ENCODE results near the gene C2CD3. TPM values are rescaled to one million over a fixed set of nuclear protein-coding genes. Genes with fewer than 3 reads are reported as not detected.
"Not testable (repeated sequence)": the region's sequence is repeated elsewhere in the genome, so short reads cannot be mapped to it uniquely, and the experiment has no call there.

The C2CD3 gene
- total and polyA plus RNA-seq, 3 experiments from 2014 or later = 9.1 to 41.7 (median 35.6) TPM

DNA sequence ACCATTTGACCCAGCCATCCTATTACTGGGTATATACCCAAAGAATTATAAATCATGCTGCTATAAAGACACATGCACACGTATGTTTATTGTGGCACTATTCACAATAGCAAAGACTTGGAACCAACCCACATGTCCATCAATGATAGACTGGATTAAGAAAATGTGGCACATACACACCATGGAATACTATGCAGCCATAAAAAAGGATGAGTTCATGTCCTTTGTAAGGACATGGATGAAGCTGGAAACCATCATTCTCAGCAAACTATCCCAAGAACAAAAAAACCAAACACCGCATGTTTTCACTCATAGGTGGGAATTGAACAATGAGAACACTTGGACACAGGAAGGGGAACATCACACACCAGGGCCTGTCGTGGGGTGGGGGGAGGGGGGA lies 105.3 kb downstream of the C2CD3 start:
- H3K4me3 Mint-ChIP-seq; H3K27ac ChIP-seq (ENCODE audit: low read depth, low read length); CTCF ChIA-PET; H3K4me3 ChIP-seq (ENCODE audit: low read length); DNase-seq; H3K27me3 ChIP-seq (ENCODE audit: insufficient read depth, low read length, poor library complexity, severe bottlenecking); H3K36me3 ChIP-seq (ENCODE audit: insufficient read depth, low read length); H3K27ac Mint-ChIP-seq; H3K4me1 ChIP-seq (ENCODE audit: insufficient read depth, low read length); POLR2A ChIA-PET; H3K27me3 Mint-ChIP-seq; H3K9me3 Mint-ChIP-seq; H3K9me3 ChIP-seq (ENCODE audit: low read length): not testable (repeated sequence)
- H3K4me1 Mint-ChIP-seq = peaks cover 3 to 11% (median 4%) of the 10 kb centered on the region in 3 donors
- peaks cover 0 to 56% (median 23%) of the 10 kb centered on the region in 3 donors for H3K36me3 Mint-ChIP-seq

GRCh38 chr11:74063628-74064027 lies 107.2 kb downstream of the C2CD3 start:
- H3K4me3 ChIP-seq (ENCODE audit: low read length); H3K9me3 ChIP-seq (ENCODE audit: low read length); H3K4me1 ChIP-seq (ENCODE audit: insufficient read depth, low read length); DNase-seq; H3K27me3 ChIP-seq (ENCODE audit: insufficient read depth, low read length, poor library complexity, severe bottlenecking); H3K27ac Mint-ChIP-seq; CTCF ChIA-PET; POLR2A ChIA-PET; H3K27ac ChIP-seq (ENCODE audit: low read depth, low read length); H3K9me3 Mint-ChIP-seq; H3K4me3 Mint-ChIP-seq; H3K36me3 ChIP-seq (ENCODE audit: insufficient read depth, low read length); H3K27me3 Mint-ChIP-seq: not testable (repeated sequence)
- peaks cover 3 to 11% (median 4%) of the 10 kb centered on the region in 3 donors for H3K4me1 Mint-ChIP-seq
- H3K36me3 Mint-ChIP-seq = peaks cover 0 to 53% (median 18%) of the 10 kb centered on the region in 3 donors

DNA sequence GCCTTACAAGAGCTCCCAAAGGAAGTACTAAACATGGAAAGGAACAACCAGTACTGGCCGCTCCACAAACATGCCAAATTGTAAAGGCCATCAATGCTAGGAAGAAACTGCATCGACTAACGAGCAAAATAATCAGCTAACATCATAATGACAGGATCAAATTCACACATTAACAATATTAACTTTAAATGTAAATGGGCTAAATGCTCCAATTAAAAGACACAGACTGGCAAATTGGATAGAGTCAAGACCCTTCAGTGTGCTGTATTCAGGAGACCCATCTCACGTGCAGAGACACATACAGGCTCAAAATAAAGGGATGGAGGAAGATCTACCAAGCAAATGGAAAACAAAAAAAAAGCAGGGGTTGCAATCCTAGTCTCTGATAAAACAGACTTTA lies 109.2 kb downstream of the C2CD3 start:
- H3K4me1 ChIP-seq (ENCODE audit: insufficient read depth, low read length); CTCF ChIA-PET; H3K36me3 ChIP-seq (ENCODE audit: insufficient read depth, low read length); POLR2A ChIA-PET; H3K4me3 Mint-ChIP-seq; H3K9me3 Mint-ChIP-seq; DNase-seq; H3K27ac Mint-ChIP-seq; H3K27ac ChIP-seq (ENCODE audit: low read depth, low read length); H3K4me3 ChIP-seq (ENCODE audit: low read length); H3K9me3 ChIP-seq (ENCODE audit: low read length); H3K27me3 ChIP-seq (ENCODE audit: insufficient read depth, low read length, poor library complexity, severe bottlenecking); H3K27me3 Mint-ChIP-seq: not testable (repeated sequence)
- Mint-ChIP-seq H3K4me1 (peaks cover 3 to 11% (median 4%) of the 10 kb centered on the region in 3 donors), H3K36me3 (peaks cover 0 to 55% (median 18%) of the 10 kb centered on the region in 3 donors)

DNA sequence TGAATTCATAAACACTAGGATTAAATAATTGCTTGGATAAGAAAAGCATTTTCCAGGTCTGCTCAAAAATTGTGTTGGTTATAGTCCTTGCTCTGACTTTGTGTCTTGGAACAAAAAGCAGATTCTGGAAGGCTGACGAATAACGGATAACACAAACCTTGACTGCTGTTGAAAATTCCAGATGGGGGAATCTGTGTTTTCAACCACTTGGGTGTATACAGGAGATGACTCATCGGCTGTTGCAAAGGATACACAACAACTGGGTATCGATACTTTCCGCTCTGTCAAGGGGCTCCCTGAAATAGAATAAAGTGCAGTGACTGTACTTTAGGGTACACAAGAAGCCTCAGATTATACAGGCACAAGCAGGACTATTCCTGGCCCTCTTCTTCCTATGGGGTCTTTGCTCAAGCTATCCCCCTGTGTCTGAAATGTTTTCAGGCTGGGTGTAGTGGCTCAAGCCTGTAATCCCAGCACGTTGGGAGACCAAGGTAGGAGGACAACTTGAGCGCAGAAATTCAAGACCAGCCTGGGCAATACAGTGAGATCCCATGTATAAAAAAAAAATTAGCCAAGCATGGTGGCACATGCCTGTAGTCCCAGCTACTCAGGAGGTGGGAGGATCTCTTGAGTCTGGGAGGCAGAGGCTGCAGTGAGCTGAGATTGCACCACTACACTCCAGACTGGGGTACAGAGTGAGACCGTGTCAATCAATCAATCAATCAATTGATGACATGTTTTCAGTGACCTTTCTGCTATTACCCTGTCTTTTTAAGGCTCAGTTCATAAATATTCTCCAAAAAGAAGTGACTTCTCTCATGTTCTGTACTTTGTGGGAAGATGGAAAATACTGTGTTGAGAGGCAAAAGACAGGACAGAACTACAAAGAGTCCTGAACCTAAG lies 113.3 kb downstream of the C2CD3 start:
- ChIA-PET CTCF (no interaction called here), POLR2A (interaction anchor here (0.6 to 0.7 kb wide), 2 partner anchors 86 to 381 kb away, joined by 3 read pairs; no protein-coding TSS in a partner anchor)
- no peaks in the 10 kb centered on the region for H3K27me3 ChIP-seq (ENCODE audit: insufficient read depth, low read length, poor library complexity, severe bottlenecking)
- no peaks in the 10 kb centered on the region for H3K4me1 ChIP-seq (ENCODE audit: insufficient read depth, low read length)
- H3K27ac ChIP-seq (ENCODE audit: low read depth, low read length) = no peak overlapping the region
- peaks cover 0 to 11% (median 2%) of the 10 kb centered on the region in 3 donors for H3K4me1 Mint-ChIP-seq
- H3K27ac Mint-ChIP-seq = no peak overlapping the region
- H3K27me3 Mint-ChIP-seq = no peaks in the 10 kb centered on the region
- no peak overlapping the region for H3K4me3 Mint-ChIP-seq
- no peaks in the 10 kb centered on the region for H3K9me3 Mint-ChIP-seq
- peaks cover 5% of the 10 kb centered on the region for H3K36me3 ChIP-seq (ENCODE audit: insufficient read depth, low read length)
- DNase-seq = no peak
- no peak overlapping the region for H3K4me3 ChIP-seq (ENCODE audit: low read length)
- H3K9me3 ChIP-seq (ENCODE audit: low read length) = no peaks in the 10 kb centered on the region
- peaks cover 7 to 67% (median 22%) of the 10 kb centered on the region in 3 donors for H3K36me3 Mint-ChIP-seq

- Histone ChIP-seq H3K4me1 (ENCODE audit: insufficient read depth, low read length) (no peaks in the 10 kb centered on the region), H3K4me3 (ENCODE audit: low read length) (no peak overlapping the region), H3K9me3 (ENCODE audit: low read length) (no peaks in the 10 kb centered on the region), H3K36me3 (ENCODE audit: insufficient read depth, low read length) (peaks cover 5% of the 10 kb centered on the region), H3K27ac (ENCODE audit: low read depth, low read length) (no peak overlapping the region), H3K27me3 (ENCODE audit: insufficient read depth, low read length, poor library complexity, severe bottlenecking) (no peaks in the 10 kb centered on the region)
- H3K27ac Mint-ChIP-seq = peak overlapping the region in 4 of 8 donors; percentile 13 to 49 (median 40)
- no peak overlapping the region for H3K4me3 Mint-ChIP-seq
- H3K36me3 Mint-ChIP-seq = peaks cover 7 to 74% (median 22%) of the 10 kb centered on the region in 3 donors
- no peaks in the 10 kb centered on the region for H3K27me3 Mint-ChIP-seq
- no peak for DNase-seq
- peaks cover 0 to 6% (median 0%) of the 10 kb centered on the region in 3 donors for H3K4me1 Mint-ChIP-seq
- ChIA-PET POLR2A (no interaction called here), CTCF (no interaction called here)
- no peaks in the 10 kb centered on the region for H3K9me3 Mint-ChIP-seq
These were observed 114.9 kb downstream of the C2CD3 start for GRCh38 chr11:74055938-74056337.

DNA sequence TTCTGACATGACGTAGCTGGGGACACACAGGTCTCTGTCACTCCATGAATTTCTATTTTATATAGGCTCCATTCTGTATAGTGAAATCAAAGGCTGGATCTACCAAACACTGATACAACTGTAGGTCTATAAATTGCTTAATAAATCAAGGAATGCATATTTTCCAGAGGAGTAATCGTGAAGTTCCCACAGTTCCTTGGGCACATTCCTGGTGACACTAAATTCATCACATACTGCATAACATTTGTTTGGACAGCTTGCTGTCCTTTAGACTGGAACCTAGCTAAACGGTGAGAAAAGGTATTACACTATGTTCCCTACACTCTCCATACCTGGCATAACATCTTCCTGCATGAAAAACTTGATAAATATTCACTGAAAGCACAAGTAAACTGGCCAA lies 120.3 kb downstream of the C2CD3 start:
- H3K9me3 Mint-ChIP-seq = no peaks in the 10 kb centered on the region
- no peak overlapping the region for H3K4me3 Mint-ChIP-seq
- H3K4me1 ChIP-seq (ENCODE audit: insufficient read depth, low read length) = no peaks in the 10 kb centered on the region
- no peaks in the 10 kb centered on the region for H3K27me3 Mint-ChIP-seq
- POLR2A ChIA-PET = no interaction called here
- no peak for DNase-seq
- H3K4me3 ChIP-seq (ENCODE audit: low read length) = no peak overlapping the region
- no peaks in the 10 kb centered on the region for H3K36me3 ChIP-seq (ENCODE audit: insufficient read depth, low read length)
- no peaks in the 10 kb centered on the region for H3K9me3 ChIP-seq (ENCODE audit: low read length)
- peaks cover 0 to 2% (median 0%) of the 10 kb centered on the region in 3 donors for H3K4me1 Mint-ChIP-seq
- CTCF ChIA-PET = no interaction called here
- no peak overlapping the region for H3K27ac Mint-ChIP-seq
- H3K36me3 Mint-ChIP-seq = peaks cover 17 to 70% (median 25%) of the 10 kb centered on the region in 3 donors
- H3K27ac ChIP-seq (ENCODE audit: low read depth, low read length) = no peak overlapping the region
- H3K27me3 ChIP-seq (ENCODE audit: insufficient read depth, low read length, poor library complexity, severe bottlenecking) = no peaks in the 10 kb centered on the region

DNA sequence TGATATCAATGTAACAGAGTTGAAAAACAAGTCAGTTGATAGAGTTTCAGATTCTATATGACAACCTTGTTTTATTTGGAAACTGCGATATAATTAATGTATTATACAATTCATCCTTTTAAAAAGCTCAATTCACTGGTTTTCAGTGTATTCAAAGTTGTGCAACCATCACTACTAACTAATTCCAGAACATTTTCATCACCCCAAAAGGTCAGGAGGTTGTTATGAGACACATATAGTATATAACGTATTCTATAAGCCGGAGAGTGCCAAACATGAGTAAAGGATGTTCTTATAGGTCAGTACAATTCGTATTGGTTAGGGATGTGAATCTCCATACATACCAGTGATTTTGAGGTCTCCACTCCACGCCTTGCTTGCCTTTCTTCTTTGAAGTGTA lies 121.8 kb downstream of the C2CD3 start:
- CTCF ChIA-PET = no interaction called here
- Mint-ChIP-seq H3K4me3 (no peak overlapping the region), H3K4me1 (no peaks in the 10 kb centered on the region), H3K27ac (peak overlapping the region in 1 of 8 donors; percentile 54), H3K36me3 (peaks cover 13 to 71% (median 27%) of the 10 kb centered on the region in 3 donors), H3K9me3 (no peaks in the 10 kb centered on the region), H3K27me3 (no peaks in the 10 kb centered on the region)
- POLR2A ChIA-PET = no interaction called here
- no peaks in the 10 kb centered on the region for H3K4me1 ChIP-seq (ENCODE audit: insufficient read depth, low read length)
- H3K27ac ChIP-seq (ENCODE audit: low read depth, low read length) = no peak overlapping the region
- H3K27me3 ChIP-seq (ENCODE audit: insufficient read depth, low read length, poor library complexity, severe bottlenecking) = no peaks in the 10 kb centered on the region
- no peaks in the 10 kb centered on the region for H3K36me3 ChIP-seq (ENCODE audit: insufficient read depth, low read length)
- no peak overlapping the region for H3K4me3 ChIP-seq (ENCODE audit: low read length)
- DNase-seq = no peak
- no peaks in the 10 kb centered on the region for H3K9me3 ChIP-seq (ENCODE audit: low read length)

DNA sequence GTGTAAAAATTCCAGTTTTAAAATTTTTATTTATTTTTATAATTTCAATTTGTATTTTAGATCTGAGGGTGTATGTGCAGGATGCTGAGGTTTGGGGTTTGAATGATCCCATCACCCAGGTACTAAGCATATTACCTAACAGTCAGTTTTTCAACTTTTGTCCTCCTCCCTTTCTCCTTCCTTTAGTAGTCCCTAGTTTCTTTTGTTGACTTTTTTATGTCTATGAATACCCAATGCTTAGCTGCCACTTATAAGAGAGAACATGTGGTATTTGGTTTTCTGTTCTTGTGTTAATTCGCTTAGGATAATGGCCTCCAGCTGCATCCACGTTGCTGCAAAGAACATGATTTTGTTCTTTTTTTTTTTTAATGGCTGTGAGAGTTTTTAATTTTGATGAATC lies 126.3 kb downstream of the C2CD3 start:
- peak overlapping the region in 1 of 8 donors; percentile 41 for H3K27ac Mint-ChIP-seq
- POLR2A ChIA-PET = no interaction called here
- DNase-seq = no peak
- peaks cover 0 to 4% (median 0%) of the 10 kb centered on the region in 3 donors for H3K4me1 Mint-ChIP-seq
- no peak overlapping the region for H3K27ac ChIP-seq (ENCODE audit: low read depth, low read length)
- H3K36me3 ChIP-seq (ENCODE audit: insufficient read depth, low read length) = peaks cover 13% of the 10 kb centered on the region
- H3K36me3 Mint-ChIP-seq = peaks cover 22 to 78% (median 33%) of the 10 kb centered on the region in 3 donors
- no peaks in the 10 kb centered on the region for H3K9me3 Mint-ChIP-seq
- CTCF ChIA-PET = interaction anchor here (1.8 kb wide), 1 partner anchor 78 kb away, joined by 5 read pairs; no protein-coding TSS in a partner anchor
- no peaks in the 10 kb centered on the region for H3K9me3 ChIP-seq (ENCODE audit: low read length)
- no peaks in the 10 kb centered on the region for H3K27me3 Mint-ChIP-seq
- no peaks in the 10 kb centered on the region for H3K4me1 ChIP-seq (ENCODE audit: insufficient read depth, low read length)
- no peak overlapping the region for H3K4me3 ChIP-seq (ENCODE audit: low read length)
- H3K4me3 Mint-ChIP-seq = no peak overlapping the region
- H3K27me3 ChIP-seq (ENCODE audit: insufficient read depth, low read length, poor library complexity, severe bottlenecking) = no peaks in the 10 kb centered on the region
